Putamen (tissue), 1 donor: Measurements from ENCODE around the gene CEACAM21.

ENCODE experiments used
- DNase-seq: peaks from one replicate; pipeline ENCODE4 v3.0.0-alpha.2; 2016; ENCODE audit warnings: low spot score

CEACAM21 gene

DNA sequence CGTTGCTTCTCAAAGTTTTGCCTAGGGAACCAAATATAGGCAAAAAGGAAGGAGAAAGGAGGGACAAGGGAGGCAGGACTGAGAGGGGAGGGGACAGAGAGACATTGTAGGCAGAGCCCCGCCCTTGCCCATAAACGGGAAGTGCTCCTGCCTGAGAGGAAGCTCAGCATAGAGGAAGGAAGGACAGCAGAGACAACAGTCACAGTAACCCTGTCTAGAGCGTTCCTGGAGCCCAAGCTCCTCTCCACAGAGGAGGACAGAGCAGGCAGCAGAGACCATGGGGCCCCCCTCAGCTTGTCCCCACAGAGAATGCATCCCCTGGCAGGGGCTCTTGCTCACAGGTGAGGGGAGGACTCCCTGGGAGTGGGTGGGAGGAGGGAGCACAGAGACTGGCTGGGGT lies at the start of gene CEACAM21:
CEACAM21 (plus strand) TSS at position 169 of the 400 bp plus-strand sequence; CDS start at position 278, 109 bp downstream.
- DNase-seq: peak; percentile 43

DNA sequence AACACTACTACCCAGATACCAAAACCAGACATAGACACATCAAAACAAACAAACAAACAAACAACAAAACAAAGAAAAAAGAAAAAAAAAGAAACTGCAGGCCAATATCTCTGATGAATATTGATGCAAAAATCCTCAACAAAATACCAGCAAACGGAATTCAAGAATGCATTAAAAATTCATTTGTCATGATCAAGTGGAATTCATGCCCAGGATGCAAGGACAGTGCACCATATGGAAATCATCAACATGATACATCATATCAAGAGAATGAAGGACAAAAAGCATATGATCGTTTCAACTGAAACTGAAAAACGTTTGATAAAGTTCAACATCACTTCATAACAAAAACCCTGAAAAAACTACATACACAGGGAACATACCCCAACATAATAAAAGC lies 48.9 kb upstream of the CEACAM21 start:
- DNase-seq: no peak

DNA sequence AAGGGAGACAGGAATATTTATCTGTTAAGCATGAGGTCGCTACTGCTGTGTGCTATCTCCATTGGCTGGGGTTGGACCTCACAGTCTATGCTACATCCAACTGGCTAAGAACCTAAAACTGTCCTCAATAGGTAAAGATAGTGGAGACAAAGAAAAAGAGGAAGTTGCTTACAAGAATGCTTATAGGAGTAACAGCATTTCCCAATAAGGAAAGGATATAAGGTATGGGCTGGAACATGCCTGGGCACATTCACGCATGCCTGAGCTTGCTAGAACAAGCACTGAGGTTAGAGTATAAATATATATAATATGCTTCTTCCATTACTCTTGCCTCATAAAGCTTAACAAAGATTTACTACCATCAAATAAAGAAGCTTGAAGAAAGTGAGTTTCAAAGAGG lies 47.9 kb upstream of the CEACAM21 start:
- DNase-seq: no peak

DNA sequence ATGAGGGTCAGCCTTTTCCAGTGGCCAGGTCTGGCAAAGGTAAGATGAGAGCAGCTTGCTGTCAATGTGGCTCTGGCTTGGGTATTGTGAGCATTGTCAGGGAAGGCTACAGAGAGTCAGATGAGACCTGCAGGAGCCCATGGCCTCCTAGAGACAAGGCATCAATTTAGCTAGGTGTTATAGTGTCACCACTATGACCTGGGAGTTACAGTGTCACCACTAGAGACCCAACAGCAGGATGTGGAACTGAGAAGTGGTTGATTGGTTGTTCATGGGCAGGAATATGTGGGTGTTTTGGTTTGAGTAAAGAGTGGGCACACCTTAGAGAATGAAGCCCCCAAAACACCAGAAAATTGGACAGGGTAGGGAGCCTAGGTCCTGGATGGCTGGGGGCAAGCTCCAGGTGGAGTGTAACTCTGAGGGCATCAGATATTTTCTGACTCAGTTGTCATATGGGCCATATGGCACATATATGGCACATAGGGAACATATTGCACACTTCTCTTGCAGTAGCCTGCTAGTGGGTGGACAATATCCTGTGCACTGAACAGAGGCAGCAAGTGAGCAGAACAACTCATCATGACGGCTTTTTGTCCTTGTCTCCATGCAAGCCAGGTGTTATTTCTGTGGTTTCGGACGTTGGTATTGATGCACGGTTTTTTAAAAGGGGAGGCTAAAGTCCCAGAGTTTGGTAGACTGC lies 46.3 kb upstream of the CEACAM21 start:
- no peak for DNase-seq

DNA sequence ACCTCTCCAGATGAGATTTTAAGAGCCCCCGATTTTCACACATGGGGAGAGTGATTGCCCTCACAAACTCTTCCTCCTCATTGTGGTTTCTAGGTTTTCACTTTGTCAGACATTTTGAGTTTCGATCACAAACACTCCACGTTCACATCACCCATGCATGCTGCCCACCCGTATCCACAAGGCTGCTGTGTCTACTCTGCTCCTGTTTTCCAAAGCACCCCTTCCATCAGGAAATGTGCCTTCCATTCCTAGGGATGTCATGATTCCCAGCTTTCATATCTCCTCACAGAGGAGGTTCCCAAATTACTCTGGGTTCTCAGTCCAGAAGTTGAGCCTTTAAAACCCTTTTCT lies 45.8 kb upstream of the CEACAM21 start:
- no peak for DNase-seq

DNA sequence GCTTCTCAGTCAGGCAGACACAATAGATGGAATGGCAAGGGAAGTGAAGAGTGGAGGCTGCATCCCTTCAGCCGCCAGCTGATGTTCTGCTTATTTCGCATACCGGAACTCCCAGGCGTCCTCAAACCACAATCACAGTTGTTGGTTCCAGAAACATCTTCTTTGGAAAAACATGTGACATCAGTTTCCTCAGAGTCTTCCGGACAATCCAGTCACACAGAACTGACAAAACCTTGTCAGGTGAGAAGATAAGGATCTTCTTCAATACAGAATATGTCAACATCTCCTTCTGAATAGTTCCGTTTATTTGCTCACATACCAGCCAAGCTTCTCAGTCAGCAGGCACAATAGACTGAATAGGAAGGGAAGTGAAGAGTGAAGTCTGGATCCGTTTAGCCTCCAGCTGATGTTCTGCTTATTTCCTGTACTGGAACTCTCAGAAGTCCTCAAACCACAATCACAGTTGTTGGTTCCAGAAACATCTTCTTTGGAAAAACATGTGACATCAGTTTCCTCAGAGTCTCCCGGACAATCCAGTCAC lies 45.1 kb upstream of the CEACAM21 start:
- DNase-seq: no peak

DNA sequence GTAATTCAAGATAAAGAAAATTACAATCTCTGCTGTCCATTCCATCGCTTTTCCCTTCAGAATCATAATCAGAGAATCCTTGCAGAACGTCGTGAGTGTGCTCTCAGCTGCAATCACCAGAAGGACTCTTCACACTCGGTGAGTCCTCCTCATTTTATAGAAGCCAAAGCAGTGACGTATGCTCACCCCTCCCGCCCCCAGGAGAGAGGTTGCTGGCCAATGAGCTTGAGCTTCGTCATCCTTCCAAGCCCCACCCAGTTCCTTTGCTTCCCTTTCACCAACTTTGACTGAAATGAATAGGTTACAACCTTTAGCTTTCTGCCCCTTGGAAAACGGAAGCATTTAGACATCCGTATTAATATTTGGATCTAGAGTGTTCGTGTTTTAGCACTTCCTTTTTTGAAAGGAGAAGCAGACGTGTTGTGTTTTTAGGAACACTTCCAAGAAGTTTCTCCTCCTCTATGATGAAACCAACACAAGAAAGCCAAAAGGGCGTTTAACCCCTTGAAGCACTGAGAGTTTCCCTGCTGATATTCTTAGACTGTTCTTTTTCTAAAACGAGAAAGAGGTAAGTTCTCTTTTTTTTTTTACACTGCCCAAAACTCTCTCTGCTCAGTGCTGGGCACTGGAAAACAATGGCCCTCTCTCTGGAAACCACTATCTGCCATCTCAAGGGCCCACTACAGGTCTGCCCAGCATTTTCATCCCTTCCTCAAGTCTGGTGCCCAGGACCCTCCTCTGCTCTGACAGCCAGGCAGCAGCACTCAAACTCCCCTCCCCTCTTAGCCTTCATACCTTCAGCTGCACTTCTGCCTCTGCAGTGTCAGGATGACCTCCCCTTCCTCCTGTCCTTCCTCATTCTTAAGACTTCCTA lies 44.3 kb upstream of the CEACAM21 start:
- peak; percentile 58 for DNase-seq

DNA sequence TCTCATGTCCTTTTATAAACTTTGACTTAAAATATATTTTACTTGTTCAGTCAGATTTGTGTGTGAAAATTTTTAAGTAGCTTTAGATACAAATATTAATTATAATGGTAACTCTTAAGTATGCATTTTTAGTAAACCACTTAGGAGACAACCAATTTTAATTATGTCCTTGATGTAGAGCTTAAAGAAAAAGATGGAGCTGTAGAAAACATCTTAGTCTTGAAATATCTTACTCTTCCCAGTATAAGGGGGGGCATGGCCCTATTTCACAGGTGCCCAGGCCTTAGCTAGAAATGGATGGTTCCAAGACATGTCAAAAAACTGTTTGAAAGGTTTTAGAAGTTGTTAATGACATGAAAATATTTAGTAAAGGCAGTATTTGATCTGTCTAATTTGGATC lies 43.4 kb upstream of the CEACAM21 start:
- no peak for DNase-seq

DNA sequence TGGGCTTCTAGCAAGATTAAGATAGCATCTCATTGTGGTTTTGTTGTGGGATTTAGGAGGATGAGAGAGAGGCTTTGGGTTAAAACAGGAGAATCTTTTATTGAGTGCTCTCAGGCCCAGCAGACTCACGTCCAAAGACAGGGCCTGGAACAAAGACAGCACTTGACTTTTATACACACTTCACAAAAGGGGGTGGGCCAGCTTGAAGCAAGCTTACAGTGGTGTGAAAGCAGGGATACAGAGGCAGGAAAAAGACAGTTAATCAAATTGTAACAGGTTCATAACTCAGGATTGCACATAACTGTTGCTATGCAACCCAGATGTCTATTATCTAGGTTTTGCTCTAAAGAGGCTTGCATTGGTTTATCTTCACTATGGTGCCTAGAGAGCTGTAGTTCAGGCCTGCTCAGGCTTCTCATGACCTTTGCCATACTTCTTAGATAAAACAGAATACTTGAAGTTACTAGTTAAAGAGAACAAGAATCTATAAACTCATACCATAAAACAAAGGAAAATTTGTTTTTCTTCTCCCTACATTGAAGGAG lies 42.2 kb upstream of the CEACAM21 start:
- DNase-seq: no peak

DNA sequence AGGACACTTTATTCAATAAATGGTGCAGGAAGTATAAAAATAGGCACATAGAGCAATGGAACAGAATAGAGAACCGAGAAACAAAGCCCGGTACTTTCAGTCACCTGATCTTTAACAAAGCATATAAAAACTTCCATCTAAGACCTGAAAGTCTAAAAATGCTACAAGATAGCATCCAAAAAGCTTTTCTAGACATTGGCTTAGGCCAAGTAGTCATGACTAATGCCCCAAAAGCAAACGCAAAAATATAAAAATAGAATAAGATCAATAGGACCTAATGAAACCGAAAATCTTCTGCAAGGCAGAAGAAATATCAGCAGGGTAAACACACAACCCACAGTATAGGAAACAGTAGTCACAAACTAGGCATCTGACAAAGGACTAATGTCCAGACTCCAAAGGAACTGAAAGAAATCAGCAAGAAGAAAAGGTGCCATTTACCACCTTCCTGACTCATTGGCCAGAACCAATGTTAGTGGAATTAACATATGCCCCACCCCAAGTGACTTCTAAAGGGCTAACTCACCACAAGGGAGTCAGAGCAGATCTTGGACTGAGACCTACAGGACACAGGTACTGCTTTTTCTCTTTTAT lies 40.8 kb upstream of the CEACAM21 start:
- DNase-seq: no peak

DNA sequence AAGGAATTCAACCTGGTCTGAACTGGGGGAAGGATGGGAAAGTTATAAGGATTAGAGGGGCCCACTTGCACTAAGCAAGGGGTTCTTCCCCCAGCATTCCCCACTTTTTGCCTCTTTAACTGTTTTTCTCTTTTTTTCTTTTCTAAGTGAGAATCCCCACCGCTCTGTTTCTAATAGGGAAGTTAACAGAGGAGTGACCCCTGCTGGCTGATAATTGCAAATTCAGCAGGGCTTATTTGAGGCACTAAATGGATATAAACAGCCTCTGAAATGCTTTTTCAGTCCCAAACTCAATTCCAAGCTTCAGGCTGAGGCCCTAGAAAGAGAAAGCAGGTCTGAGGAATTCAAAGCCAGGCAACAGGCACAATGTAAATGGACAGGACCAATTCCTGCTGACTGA lies 38.2 kb upstream of the CEACAM21 start:
- no peak for DNase-seq

DNA sequence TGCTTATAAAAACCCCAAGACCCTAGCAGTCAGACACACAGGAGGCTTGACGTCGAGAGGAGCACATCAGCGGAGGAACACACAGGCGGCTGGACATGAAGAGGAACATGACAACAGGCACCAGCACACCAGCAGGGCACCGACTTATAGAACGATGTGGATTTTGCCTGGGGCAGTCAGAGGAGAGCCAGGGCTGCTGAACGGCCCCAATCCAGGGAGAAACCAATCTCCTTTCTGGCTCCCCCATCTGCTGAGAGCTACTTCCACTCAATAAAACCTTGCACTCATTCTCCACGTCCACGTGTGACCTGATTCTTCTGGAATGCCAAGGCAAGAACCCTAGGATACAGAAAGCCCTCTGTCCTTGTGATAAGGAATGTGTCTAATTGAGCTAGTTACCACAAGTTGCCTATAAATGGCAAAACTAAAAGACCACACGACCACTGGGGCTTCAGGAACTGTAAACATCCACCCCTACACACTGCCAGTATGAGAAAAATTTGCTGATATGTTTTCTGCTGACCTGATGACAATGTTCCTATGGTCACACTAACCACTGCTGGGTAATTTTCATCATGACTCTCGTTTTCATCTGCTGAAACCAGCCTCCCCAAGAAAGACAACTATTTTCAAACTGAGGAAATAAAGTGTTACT lies 35.8 kb upstream of the CEACAM21 start:
- DNase-seq: no peak

DNA sequence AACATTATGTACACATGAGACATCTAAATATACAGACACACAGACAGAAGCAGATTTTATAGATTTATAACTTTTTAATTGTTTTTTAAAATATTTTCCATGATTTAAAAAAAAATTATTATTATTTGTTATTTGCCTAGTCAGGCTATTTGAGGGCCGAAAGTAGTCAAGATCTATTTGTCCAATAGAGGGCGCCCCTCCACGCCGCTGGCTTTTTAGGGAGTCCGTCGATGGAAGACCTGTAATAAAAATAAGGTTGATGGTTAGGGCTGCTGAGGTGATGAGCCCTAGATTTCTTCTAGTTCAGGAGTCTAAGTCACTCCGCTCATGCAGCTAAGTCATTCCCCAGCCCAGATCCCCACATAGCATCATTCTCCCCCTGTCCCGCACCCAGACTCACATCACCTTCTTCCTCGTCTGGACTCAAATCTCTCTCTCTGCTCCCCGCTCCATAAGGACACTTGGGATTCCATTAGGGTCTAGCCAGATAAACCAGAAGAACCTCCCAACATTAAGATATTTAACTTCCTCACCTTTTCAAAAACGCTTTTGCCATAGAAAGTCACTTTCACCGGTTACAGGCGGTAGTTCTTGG lies 33.9 kb upstream of the CEACAM21 start:
- DNase-seq: no peak

DNA sequence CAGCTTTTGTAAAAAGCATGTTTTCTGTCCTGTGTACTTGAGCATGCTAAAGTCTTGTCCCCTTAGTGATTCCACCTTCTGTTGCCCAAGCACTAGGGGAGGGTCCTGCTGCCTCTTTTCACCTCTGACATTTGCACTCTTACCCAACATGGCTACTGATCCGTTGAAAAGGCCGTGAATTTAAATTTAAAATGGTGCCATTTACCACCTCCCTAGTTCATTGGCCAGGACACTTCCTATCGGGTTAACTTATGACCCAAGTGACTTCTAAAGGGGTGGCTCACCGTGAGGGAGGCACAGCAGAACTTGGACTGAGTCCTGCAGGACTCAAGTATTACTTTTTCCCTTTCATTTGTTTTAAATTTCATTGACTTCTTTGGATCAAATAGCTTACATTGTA lies 33.3 kb upstream of the CEACAM21 start:
- DNase-seq: no peak

DNA sequence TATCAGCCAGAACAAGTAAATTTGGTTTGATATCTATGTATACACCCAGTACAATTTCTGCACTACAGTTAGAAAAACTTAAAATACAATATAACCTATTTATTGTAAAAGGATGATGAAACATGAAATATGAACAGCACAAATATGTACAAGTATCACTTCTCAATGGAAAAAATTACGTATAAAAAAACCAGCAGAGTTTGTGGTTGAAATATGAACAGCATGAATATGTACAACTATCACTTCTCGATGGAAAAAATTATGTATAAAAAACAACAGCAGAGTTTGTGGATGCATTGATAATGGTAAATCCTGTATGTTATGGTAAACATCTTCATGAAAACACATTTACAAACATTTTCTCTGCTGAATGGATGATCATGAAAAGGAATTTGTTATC lies 32.4 kb upstream of the CEACAM21 start:
- no peak for DNase-seq

DNA sequence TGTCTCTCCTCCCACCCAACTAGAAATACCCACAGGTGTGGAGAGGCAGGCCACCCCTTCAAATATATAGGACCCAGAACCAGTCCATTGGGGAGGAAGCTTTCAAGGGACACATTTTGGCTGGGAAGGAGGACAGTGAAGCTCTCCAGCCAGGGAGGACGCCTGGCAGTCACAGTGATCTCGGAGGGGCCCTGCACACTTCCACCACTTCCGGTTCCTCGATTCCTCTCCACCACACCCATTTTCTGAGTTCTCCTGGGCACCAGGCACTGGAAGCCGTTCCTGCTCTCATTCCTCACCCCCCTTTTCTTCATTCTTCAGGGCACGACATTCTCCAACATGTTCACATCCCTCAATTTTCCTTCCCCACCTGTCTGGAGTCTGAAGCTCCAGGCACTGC lies 30.4 kb upstream of the CEACAM21 start:
- no peak for DNase-seq

DNA sequence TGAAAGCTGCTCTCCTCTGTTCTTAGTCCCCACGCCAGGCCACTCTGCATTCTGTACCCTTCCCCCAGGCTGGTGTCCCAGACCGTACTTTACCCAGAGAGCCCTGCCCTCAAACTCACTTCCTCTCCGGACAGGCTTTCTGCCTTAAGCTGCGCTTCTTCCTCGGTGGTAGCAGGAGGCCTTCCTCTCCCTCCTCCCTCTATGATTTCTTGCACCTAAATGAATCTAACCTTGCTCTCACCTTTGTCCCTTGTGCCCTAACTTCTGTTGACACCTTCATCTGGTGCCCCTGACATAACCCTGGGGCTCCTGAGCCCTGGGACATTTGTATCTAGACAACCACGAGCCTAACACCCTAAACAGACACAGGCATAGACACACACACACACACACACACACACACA lies 29.6 kb upstream of the CEACAM21 start:
- no peak for DNase-seq

DNA sequence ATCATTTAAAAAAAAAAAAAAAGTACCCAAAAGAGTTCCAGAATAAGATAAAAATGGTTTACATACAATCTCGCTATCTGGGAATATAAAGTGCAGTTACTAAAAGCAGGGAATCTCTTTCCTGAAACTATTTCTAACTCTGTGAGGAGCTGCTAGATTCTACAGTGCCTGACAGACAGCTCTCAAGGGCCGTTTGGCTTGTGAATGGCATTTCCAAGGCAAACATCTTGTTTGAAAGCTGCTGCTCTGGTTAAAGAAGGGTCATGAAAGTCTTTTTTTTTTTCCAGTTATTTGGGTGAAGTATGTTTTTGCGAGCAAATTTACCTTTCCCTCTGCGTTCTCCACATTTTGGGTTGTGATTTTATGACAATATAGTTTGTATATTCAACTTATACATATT lies 29.0 kb upstream of the CEACAM21 start:
- DNase-seq: no peak

DNA sequence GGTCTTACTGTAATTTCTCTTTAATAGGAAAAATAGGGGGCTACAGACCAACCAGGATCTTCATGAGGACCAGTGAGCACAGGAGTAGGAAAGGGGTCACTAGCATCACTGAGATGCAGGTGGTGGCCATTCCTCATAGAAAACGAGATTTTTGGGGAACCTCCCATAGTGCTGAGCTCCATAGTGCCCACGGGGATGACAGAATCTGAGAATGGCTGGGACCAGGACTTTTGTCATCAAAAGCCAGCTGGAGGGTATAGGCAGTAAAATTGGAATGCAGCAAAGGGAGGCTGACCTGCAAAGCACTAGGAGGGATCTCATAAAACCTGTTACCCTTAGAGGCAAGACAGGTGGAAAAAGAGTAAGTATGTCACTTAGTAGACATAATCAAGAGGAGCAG lies 28.4 kb upstream of the CEACAM21 start:
- DNase-seq: no peak

DNA sequence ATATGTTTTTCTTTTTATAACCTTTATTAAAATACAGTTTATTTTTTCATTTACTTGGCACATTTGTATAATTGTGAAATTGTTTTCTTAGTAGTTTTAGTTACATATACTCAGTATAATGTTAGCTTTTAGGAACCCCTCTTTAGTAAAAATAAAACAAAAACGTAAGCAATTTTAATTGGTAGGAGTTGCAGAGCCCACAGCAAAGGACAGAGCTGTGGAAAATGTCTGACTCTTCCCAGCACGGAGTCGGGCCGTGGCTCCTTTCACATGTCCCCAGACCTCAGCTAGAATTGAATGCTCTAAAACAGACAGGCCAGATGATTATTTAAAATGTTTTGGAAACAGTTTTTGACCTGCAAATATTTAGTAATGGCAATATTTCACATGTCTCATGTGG lies 27.9 kb upstream of the CEACAM21 start:
- no peak for DNase-seq

DNA sequence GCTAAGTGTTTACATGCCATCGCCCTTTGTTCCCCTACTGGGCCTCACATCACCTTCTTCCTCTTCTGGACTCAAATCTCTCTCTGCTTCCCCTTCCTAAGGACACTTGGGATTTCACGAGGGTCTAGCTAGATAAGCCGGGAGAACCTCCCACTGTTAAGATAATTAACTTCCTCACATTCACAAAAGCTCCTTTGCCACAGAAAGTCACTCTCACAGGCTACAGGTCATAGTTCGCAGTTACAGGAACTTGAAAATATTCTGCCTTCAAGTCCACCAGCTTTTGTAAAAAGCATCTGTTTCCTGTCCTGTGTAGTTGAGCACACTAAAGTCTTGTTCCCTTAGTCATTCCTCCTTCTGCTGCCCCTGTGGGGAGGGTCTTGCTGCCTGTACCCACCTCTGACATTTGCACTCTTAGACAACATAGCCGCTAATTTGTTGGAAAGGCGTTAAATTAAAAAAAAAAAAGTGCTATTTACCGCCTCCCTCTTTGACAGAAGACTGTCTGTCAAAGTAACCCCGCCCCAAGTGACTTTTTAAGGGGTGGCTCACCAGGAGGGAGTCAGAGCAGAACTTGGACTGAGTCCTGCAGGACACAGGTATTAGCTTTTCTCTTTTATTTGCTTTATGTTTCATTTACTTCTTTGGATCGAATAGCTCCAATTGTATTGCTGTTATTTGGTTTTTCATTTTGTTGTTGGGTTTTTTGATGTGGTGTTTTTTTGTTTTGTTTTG lies 26.8 kb upstream of the CEACAM21 start:
- DNase-seq: no peak
